Breast epithelium (tissue), 4 donors: ENCODE measurements around the gene CACNA1I. TPM values are rescaled to one million over a fixed set of nuclear protein-coding genes. Genes with fewer than 3 reads are reported as not detected.

Experiments used
- DNase-seq, 2 donors: peaks; one replicate each; pipeline ENCODE4 v3.0.0-alpha.2; 2019; ENCODE audit warnings: low spot score in 2 of 2
- H3K27ac ChIP-seq, 2 donors: fragments of 200-600 bp; sonication (generic) in 1 of 2; one replicate each; pipeline ENCODE4 v1.5.1; 2016 to 2019; ENCODE audit warnings: mild to moderate bottlenecking in 1 of 2
- H3K27me3 ChIP-seq, 2 donors: fragments of 200-600 bp; sonication (generic) in 1 of 2; one replicate each; pipeline versions ENCODE4 v1.5.1 to v1.6.0; 2017 to 2019; ENCODE audit warnings: control low read depth in 1 of 2, mild to moderate bottlenecking in 1 of 2
- H3K36me3 ChIP-seq: fragments of 200-600 bp; one replicate; pipeline ENCODE4 v1.5.1; 2019
- H3K4me1 ChIP-seq, 2 donors: fragments of 200-600 bp; sonication (generic); one replicate each; pipeline ENCODE4 v1.5.1; 2016 to 2019; ENCODE audit warnings: control low read depth in 1 of 2
- H3K4me3 ChIP-seq, 3 donors: fragments of 200-600 bp; sonication (generic); 1 replicate in 2 of 3; 2 replicates in 1 of 3; pipeline ENCODE4 v1.5.1; 2016 to 2019; ENCODE audit warnings: mild to moderate bottlenecking in 3 of 3, moderate library complexity in 2 of 3
- H3K9me3 ChIP-seq, 2 donors: fragments of 200-600 bp; sonication (generic) in 1 of 2; one replicate each; pipeline ENCODE4 v1.5.1; 2016 to 2019; ENCODE audit warnings: control low read depth in 1 of 2
- CTCF ChIP-seq, 3 donors: fragments of 450-650 bp; IDR thresholded peaks; one replicate each; pipeline ENCODE4 v1.5.1; 2016 to 2017; ENCODE audit warnings: antibody characterized with exemption in 3 of 3, mild to moderate bottlenecking in 3 of 3, moderate library complexity in 3 of 3
- POLR2A ChIP-seq: fragments of 450-650 bp; IDR thresholded peaks from one replicate; pipeline ENCODE4 v1.6.1; 2016; ENCODE audit warnings: antibody characterized with exemption, mild to moderate bottlenecking, moderate library complexity
- POLR2AphosphoS5 ChIP-seq, 3 donors: sonication (generic); formaldehyde crosslinking; IDR thresholded peaks; one replicate each; pipeline ENCODE4 v1.6.1; 2017; ENCODE audit warnings: antibody characterized with exemption in 3 of 3
- intact Hi-C: fragments of 100-400 bp; cut with DNase I; formaldehyde crosslinking; loops from one replicate; pipeline ENCODE4 v1.15.1; 2023; ENCODE audit warnings: low total_unique reads
- total RNA-seq, 3 donors: library from RNA; depleted of rRNA; stranded (reverse); fragments of >200 nt; gene quantifications; one replicate each; pipeline ENCODE4 v1.1.0, GENCODE V29; 2016

The CACNA1I gene
- total RNA-seq, 3 donors from 2014 or later = 0.32 to 0.44 (median 0.33) TPM

- TF ChIP-seq POLR2AphosphoS5 (IDR thresholded peaks at IDR 0.05) (no peak), CTCF (IDR thresholded peaks at IDR 0.05) (no peak), POLR2A (no peak)
- Histone ChIP-seq H3K27me3 (peaks cover 0 to 10% of the 10 kb centered on the region in 2 donors), H3K9me3 (no peaks in the 10 kb centered on the region), H3K4me1 (no peaks in the 10 kb centered on the region), H3K27ac (no peak overlapping the region), H3K36me3 (no peaks in the 10 kb centered on the region), H3K4me3 (no peak overlapping the region)
- intact Hi-C loops = no loop called here
- no peak for DNase-seq
Measured at GRCh38 chr22:39680486-39680885, 109.9 kb downstream of the CACNA1I start.

GRCh38 chr22:39681038-39681861 lies 110.7 kb downstream of the CACNA1I start:
- no peak for DNase-seq
- no peak overlapping the region for H3K4me3 ChIP-seq

GRCh38 chr22:39682994-39683393 lies 112.4 kb downstream of the CACNA1I start:
- no peak for TF ChIP-seq POLR2A
- TF ChIP-seq POLR2AphosphoS5 (IDR thresholded peaks at IDR 0.05) = no peak
- no peak for TF ChIP-seq CTCF (IDR thresholded peaks at IDR 0.05)
- intact Hi-C loops = no loop called here
- no peak for DNase-seq
- H3K9me3 ChIP-seq = no peaks in the 10 kb centered on the region
- no peak overlapping the region for H3K4me3 ChIP-seq
- no peaks in the 10 kb centered on the region for H3K4me1 ChIP-seq
- peaks cover 0 to 34% of the 10 kb centered on the region in 2 donors for H3K27me3 ChIP-seq
- H3K27ac ChIP-seq = no peak overlapping the region
- no peaks in the 10 kb centered on the region for H3K36me3 ChIP-seq

More at GRCh38 chr22:39681038-39681861, 110.7 kb downstream of the CACNA1I start:
- no peak overlapping the region for H3K27ac ChIP-seq
- intact Hi-C loops = no loop called here
- no peak for TF ChIP-seq POLR2AphosphoS5 (IDR thresholded peaks at IDR 0.05)
- no peak for TF ChIP-seq POLR2A
- TF ChIP-seq CTCF (IDR thresholded peaks at IDR 0.05) = no peak
- H3K27me3 ChIP-seq = peaks cover 0 to 18% of the 10 kb centered on the region in 2 donors
- H3K9me3 ChIP-seq = no peaks in the 10 kb centered on the region
- no peaks in the 10 kb centered on the region for H3K36me3 ChIP-seq
- H3K4me1 ChIP-seq = no peaks in the 10 kb centered on the region

GRCh38 chr22:39683639-39684038 lies 113.1 kb downstream of the CACNA1I start:
- Histone ChIP-seq H3K9me3 (no peaks in the 10 kb centered on the region), H3K36me3 (no peaks in the 10 kb centered on the region), H3K27me3 (peaks cover 0 to 37% of the 10 kb centered on the region in 2 donors), H3K27ac (no peak overlapping the region), H3K4me3 (no peak overlapping the region), H3K4me1 (no peaks in the 10 kb centered on the region)
- no peak for TF ChIP-seq POLR2A
- no peak for TF ChIP-seq POLR2AphosphoS5 (IDR thresholded peaks at IDR 0.05)
- TF ChIP-seq CTCF (IDR thresholded peaks at IDR 0.05) = no peak
- intact Hi-C loops = no loop called here
- no peak for DNase-seq

GRCh38 chr22:39684702-39685281 lies 114.2 kb downstream of the CACNA1I start:
- intact Hi-C loops = no loop called here
- peaks cover 0 to 44% of the 10 kb centered on the region in 2 donors for H3K27me3 ChIP-seq

More at GRCh38 chr22:39684702-39685281, 114.2 kb downstream of the CACNA1I start:
- Histone ChIP-seq H3K9me3 (no peaks in the 10 kb centered on the region), H3K36me3 (no peaks in the 10 kb centered on the region), H3K4me1 (no peaks in the 10 kb centered on the region), H3K27ac (no peak overlapping the region), H3K4me3 (no peak overlapping the region)
- TF ChIP-seq POLR2AphosphoS5 (IDR thresholded peaks at IDR 0.05) (no peak), CTCF (IDR thresholded peaks at IDR 0.05) (no peak), POLR2A (no peak)
- DNase-seq = no peak
